Esophagus muscularis mucosa (tissue), 4 donors: ENCODE measurements around the gene PAX5. TPM values are rescaled to one million over a fixed set of nuclear protein-coding genes. Genes with fewer than 3 reads are reported as not detected.

Experiments
- DNase-seq: peaks from one replicate; pipeline ENCODE4 v3.0.0-alpha.2; 2017; ENCODE audit errors: extremely low spot score
- H3K27ac ChIP-seq, 4 donors: fragments of 200-600 bp; sonication (generic); replicated peaks in 1 of 4; 1 replicate in 3 of 4; 2 replicates in 1 of 4; pipeline ENCODE4 v1.5.1; 2016 to 2019; ENCODE audit warnings: mild to moderate bottlenecking in 1 of 4
- H3K27me3 ChIP-seq, 4 donors: fragments of 200-600 bp; sonication (generic); one replicate each; pipeline versions ENCODE4 v1.5.1 to v1.6.0; 2016 to 2019
- H3K36me3 ChIP-seq, 4 donors: fragments of 200-600 bp; sonication (generic); one replicate each; pipeline ENCODE4 v1.5.1; 2016 to 2019
- H3K4me1 ChIP-seq, 4 donors: fragments of 200-600 bp; sonication (generic); one replicate each; pipeline ENCODE4 v1.5.1; 2016 to 2019
- H3K4me3 ChIP-seq, 4 donors: fragments of 200-600 bp; sonication (generic); 1 replicate in 2 of 4; 2 replicates in 2 of 4; pipeline ENCODE4 v1.5.1; 2016 to 2019; ENCODE audit warnings: mild to moderate bottlenecking in 4 of 4, moderate library complexity in 1 of 4
- H3K9me3 ChIP-seq, 4 donors: fragments of 200-600 bp; sonication (generic); 1 replicate in 3 of 4; 2 replicates in 1 of 4; pipeline ENCODE4 v1.5.1; 2016 to 2019
- EP300 ChIP-seq: sonication (generic); formaldehyde crosslinking; IDR thresholded peaks from one replicate; pipeline ENCODE4 v1.6.1; 2017; ENCODE audit warnings: antibody characterized with exemption
- POLR2A ChIP-seq: fragments of 450-650 bp; IDR thresholded peaks from one replicate; pipeline ENCODE4 v1.6.1; 2017; ENCODE audit warnings: antibody characterized with exemption, moderate library complexity, mild to moderate bottlenecking, low read depth
- POLR2AphosphoS5 ChIP-seq, 2 donors: sonication (generic); formaldehyde crosslinking; IDR thresholded peaks; one replicate each; pipeline ENCODE4 v1.6.1; 2017; ENCODE audit warnings: antibody characterized with exemption in 2 of 2
- WGBS: methylation state at CpG from one replicate; pipeline ENCODE4 v1.1.5; 2018; 5-methylcytosine and 5-hydroxymethylcytosine counted together
- intact Hi-C: fragments of 100-400 bp; cut with DNase I; formaldehyde crosslinking; loops from one replicate; pipeline ENCODE4 v1.15.1; 2023
- total RNA-seq, 4 donors: library from RNA; depleted of rRNA; stranded (reverse); fragments of >200 nt; gene quantifications; one replicate each; pipeline versions ENCODE4 v1.1.0 to v1.2.1, GENCODE V29; 2016
- TF ChIP-seq, protein P1 (sequence below), 3 experiments: fragments of 200-600 bp in 2 of 3; fragments of 450-650 bp in 1 of 3; sonication (generic) in 2 of 3; IDR thresholded peaks; one replicate each; pipeline ENCODE4 v1.5.1; 2017 to 2019; ENCODE audit warnings: antibody characterized with exemption in 3 of 3, mild to moderate bottlenecking in 2 of 3, moderate library complexity in 1 of 3

The PAX5 gene
- total RNA-seq, 4 donors from 2014 or later, result 0.17 TPM; not detected in 3

DNA sequence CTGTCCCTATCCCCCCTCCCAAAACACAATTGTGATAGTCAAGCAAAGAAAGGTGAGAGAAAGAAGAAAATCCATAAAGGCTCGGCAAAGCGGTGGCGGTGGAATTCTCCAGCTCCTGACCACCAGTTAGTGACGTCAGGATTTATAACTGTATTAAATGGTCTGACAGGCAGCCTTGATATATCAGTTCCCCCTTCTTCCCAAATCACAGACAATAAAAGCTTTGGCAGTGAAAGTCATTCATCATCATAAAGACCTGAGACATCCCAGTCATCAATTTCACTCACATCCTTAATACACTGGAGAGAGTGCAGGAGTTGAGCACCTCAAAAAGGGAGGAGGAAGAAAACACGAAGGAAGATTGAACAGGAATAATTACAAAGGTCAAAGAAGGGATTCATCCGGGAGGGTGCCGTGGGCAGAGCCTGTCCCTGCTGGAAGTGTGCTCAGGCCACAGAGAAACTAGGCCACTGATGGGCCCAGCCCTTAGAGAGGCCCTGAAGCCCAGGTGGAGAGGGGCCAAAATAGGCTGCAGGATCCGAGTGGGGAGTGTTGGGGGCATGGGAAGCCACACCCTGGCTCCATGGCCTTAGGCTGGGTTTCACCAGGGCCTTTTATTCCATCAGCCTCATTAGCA lies 131.9 kb downstream of the PAX5 start:
- Histone ChIP-seq H3K27ac (no peak overlapping the region), H3K27me3 (peaks cover 0 to 45% (median 0%) of the 10 kb centered on the region in 4 donors), H3K4me1 (no peaks in the 10 kb centered on the region), H3K4me3 (no peak overlapping the region), H3K9me3 (no peaks in the 10 kb centered on the region), H3K36me3 (no peaks in the 10 kb centered on the region)
- no peak for TF ChIP-seq POLR2A
- TF ChIP-seq, protein P1, sequence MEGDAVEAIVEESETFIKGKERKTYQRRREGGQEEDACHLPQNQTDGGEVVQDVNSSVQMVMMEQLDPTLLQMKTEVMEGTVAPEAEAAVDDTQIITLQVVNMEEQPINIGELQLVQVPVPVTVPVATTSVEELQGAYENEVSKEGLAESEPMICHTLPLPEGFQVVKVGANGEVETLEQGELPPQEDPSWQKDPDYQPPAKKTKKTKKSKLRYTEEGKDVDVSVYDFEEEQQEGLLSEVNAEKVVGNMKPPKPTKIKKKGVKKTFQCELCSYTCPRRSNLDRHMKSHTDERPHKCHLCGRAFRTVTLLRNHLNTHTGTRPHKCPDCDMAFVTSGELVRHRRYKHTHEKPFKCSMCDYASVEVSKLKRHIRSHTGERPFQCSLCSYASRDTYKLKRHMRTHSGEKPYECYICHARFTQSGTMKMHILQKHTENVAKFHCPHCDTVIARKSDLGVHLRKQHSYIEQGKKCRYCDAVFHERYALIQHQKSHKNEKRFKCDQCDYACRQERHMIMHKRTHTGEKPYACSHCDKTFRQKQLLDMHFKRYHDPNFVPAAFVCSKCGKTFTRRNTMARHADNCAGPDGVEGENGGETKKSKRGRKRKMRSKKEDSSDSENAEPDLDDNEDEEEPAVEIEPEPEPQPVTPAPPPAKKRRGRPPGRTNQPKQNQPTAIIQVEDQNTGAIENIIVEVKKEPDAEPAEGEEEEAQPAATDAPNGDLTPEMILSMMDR (IDR thresholded peaks at IDR 0.05), result no peak
- TF ChIP-seq EP300, result no peak
- TF ChIP-seq POLR2AphosphoS5 (IDR thresholded peaks at IDR 0.05), result no peak
- intact Hi-C loops, result no loop called here
- WGBS, result 71% methylated on average over 8 of the region's 8 CpGs
- no peak for DNase-seq

DNA sequence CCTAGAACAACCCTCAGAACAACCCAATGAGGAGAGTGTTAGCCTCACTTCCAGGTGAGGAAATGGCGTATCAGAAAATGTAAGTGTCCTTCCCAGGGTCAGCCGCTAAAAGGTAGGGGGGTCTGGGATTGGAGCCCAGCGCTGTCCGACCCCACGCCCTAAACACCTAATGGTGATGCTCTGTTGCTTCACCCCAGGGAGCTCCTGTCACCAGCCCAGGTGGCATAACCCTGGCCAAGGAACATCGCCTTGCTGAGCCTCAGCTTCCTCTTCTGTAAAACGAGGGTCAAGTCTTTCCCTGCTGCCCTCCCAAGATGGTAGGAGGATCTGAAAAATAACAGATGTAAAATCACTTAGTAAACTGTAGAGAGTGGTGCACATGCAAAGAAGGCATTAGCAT lies 132.5 kb downstream of the PAX5 start:
- intact Hi-C loops, result no loop called here
- Histone ChIP-seq H3K27ac (no peak overlapping the region), H3K4me1 (no peaks in the 10 kb centered on the region), H3K36me3 (no peaks in the 10 kb centered on the region), H3K9me3 (no peaks in the 10 kb centered on the region), H3K27me3 (peaks cover 0 to 45% (median 0%) of the 10 kb centered on the region in 4 donors), H3K4me3 (no peak overlapping the region)
- TF ChIP-seq POLR2A (no peak), POLR2AphosphoS5 (IDR thresholded peaks at IDR 0.05) (no peak), EP300 (no peak)
- TF ChIP-seq, protein P1 (IDR thresholded peaks at IDR 0.05), result no peak
- DNase-seq, result no peak
- 78% methylated on average over 7 of the region's 7 CpGs for WGBS

DNA sequence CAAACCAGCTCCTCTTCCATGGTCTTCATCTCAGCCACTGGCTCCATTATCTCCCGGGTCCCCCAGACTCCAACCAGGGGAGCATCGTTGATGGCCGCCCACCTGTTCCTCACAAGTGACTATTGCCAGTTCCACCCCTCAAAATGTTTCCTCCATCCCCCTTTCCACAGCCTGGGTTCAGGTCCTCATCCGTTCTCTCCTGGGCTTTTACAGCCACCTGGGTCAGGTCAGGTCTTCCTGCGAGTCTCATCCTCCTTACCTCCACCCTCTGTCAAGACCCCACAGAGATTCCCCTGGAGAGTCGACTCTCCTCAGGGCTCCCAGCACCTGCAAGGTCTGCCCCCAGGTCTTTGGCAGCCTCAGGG lies 133.2 kb downstream of the PAX5 start:
- 87% methylated on average over 6 of the region's 6 CpGs for WGBS
- no peaks in the 10 kb centered on the region for H3K36me3 ChIP-seq
- intact Hi-C loops, result no loop called here
- no peaks in the 10 kb centered on the region for H3K4me1 ChIP-seq
- H3K4me3 ChIP-seq, result no peak overlapping the region
- H3K27ac ChIP-seq, result no peak overlapping the region
- DNase-seq, result no peak
- H3K27me3 ChIP-seq, result peaks cover 0 to 44% (median 0%) of the 10 kb centered on the region in 4 donors
- TF ChIP-seq EP300, result no peak
- TF ChIP-seq, protein P1 (IDR thresholded peaks at IDR 0.05), result no peak
- no peak for TF ChIP-seq POLR2AphosphoS5 (IDR thresholded peaks at IDR 0.05)
- no peak for TF ChIP-seq POLR2A
- H3K9me3 ChIP-seq, result no peaks in the 10 kb centered on the region

DNA sequence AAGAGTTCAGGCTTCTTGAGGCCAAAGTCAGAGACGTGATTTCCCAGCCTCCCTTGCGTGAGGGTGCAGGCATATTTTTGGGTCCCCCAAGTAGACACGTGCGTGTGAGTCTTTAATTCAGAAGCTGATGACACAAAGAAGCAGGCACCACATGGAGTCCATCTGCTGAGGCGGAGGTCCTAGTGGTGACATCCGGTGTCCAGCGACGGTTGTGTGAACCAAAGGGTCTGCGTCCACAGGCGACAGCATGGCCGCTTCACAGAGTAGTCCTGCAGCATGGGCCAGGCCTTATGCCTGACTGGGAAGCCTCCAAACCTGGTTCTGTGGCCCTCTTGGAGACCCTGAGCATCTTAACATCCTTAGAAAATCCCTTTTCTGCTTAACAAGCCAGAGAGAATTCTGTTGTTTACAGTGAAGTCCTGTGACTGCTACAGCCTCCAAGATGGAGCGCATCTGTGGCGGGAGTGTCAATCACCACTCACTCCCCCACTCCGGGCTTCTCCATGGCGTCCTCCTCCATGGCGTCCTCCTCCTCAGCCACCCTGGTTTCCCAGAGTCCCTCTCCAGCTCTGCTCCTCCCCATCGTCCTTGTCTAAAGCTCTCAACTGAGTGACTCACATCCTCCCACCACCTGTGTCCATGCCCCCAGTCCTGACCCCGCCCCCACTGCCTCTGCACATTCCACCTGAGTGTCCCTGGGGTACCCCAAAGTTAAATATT lies 133.8 kb downstream of the PAX5 start:
- Histone ChIP-seq H3K4me3 (no peak overlapping the region), H3K9me3 (no peaks in the 10 kb centered on the region), H3K27ac (no peak overlapping the region), H3K27me3 (peaks cover 0 to 44% (median 0%) of the 10 kb centered on the region in 4 donors), H3K4me1 (no peaks in the 10 kb centered on the region), H3K36me3 (no peaks in the 10 kb centered on the region)
- DNase-seq, result no peak
- intact Hi-C loops, result no loop called here
- 71% methylated on average over 11 of the region's 18 CpGs for WGBS
- TF ChIP-seq POLR2AphosphoS5 (IDR thresholded peaks at IDR 0.05), result no peak
- TF ChIP-seq EP300, result no peak
- TF ChIP-seq, protein P1 (IDR thresholded peaks at IDR 0.05), result no peak
- TF ChIP-seq POLR2A, result no peak
